ENCODE measurements around the gene ZNF385A. TPM values are rescaled to one million over a fixed set of nuclear protein-coding genes. Genes with fewer than 3 reads are reported as not detected.

Gene ZNF385A
- total and polyA plus RNA-seq, 2 of the 8 experiments (the other 6 are each of a cell fraction or from before 2014, with no cell fraction given), result 5.2 to 14.3 TPM

DNA sequence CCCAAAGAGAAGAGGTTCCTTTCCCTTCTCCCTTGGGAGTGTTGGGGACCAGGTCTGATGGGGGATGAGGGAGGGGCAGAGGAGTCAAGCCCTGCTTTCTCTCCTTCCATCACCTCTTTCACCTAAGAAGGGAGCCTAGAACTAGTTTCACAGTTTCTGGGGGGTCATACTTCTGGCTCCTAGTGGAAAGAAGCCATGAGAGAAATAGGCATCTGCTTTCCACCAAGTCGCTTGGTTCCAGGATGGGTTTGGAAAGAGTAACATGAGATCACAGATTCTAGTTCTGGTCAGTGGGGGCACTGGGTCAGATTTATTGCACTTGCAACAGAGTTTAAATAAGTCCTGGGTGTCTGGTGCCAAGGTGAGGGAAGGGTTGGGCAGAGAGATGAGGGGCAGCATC lies 10.5 kb upstream of the ZNF385A start:
- Histone ChIP-seq H3K36me3 (ENCODE audit: control insufficient read depth in 2 of 4, insufficient read depth in 4 of 4, low read length in 3 of 4) (peaks cover 3 to 9% (median 7%) of the 10 kb centered on the region in 4 experiments; a peak in 4 of 8 replicates), H4K5ac (ENCODE audit: insufficient read length, low read depth, low read length) (no peak overlapping the region), H3K27ac (ENCODE audit: low read depth, low read length) (no peak overlapping the region), H3K4me2 (ENCODE audit: insufficient read depth in 1 of 2, low read depth in 2 of 2, low read length in 2 of 2) (no peak overlapping the region), H3K23me2 (ENCODE audit: low read depth, low read length) (peaks cover 7% of the 10 kb centered on the region; the same call in 1 of the 2 replicates), H4K91ac (replicated peaks; ENCODE audit: insufficient read length, low read length) (no peak overlapping the region), H4K8ac (ENCODE audit: extremely low read depth, insufficient read depth, low read length) (no peak overlapping the region), H3K4me1 (replicated peaks in 1 of 4; ENCODE audit: control insufficient read depth in 3 of 4, insufficient read depth in 4 of 4, low read length in 3 of 4) (peaks cover 5 to 21% (median 15%) of the 10 kb centered on the region in 4 experiments), H3K4me3 (ENCODE audit: extremely low read depth in 1 of 4, insufficient read depth in 2 of 4, low read depth in 3 of 4, low read length in 4 of 4) (no peak overlapping the region), H2AFZ (ENCODE audit: low read length) (no peak overlapping the region), H3K18ac (ENCODE audit: extremely low read depth, low read length) (no peak overlapping the region), H2BK12ac (ENCODE audit: low read depth, low read length) (no peak overlapping the region), H3K14ac (ENCODE audit: insufficient read length) (no peak overlapping the region), H3K9me3 (ENCODE audit: insufficient read depth in 2 of 2, low read depth in 1 of 2, low read length in 1 of 2) (no peaks in the 10 kb centered on the region), H3K79me2 (ENCODE audit: control insufficient read depth in 1 of 2, insufficient read depth in 2 of 2, low read length in 2 of 2) (no peaks in the 10 kb centered on the region), H2BK5ac (ENCODE audit: low read depth, low read length) (no peak overlapping the region), H3K79me1 (ENCODE audit: low read depth, low read length) (no peaks in the 10 kb centered on the region), H3K23ac (ENCODE audit: insufficient read length) (no peak overlapping the region), H2BK15ac (ENCODE audit: low read length) (no peak overlapping the region), H2BK120ac (replicated peaks; ENCODE audit: low read depth, low read length) (no peak overlapping the region), H2BK20ac (ENCODE audit: low read length) (no peak overlapping the region), H3K9ac (replicated peaks in 1 of 4; ENCODE audit: extremely low read depth in 1 of 4, low read depth in 3 of 4, low read length in 3 of 4) (no peak overlapping the region), H3K27me3 (replicated peaks in 1 of 4; ENCODE audit: control insufficient read depth in 3 of 4, extremely low read depth in 1 of 4, insufficient read depth in 3 of 4, low read length in 3 of 4) (peaks cover 0 to 4% (median 0%) of the 10 kb centered on the region in 4 experiments; a peak in 2 of 7 replicates), H2AK5ac (ENCODE audit: low read depth, low read length) (no peak overlapping the region), H3K56ac (replicated peaks; ENCODE audit: insufficient read length, low read depth, low read length) (no peak overlapping the region), H3K4ac (replicated peaks; ENCODE audit: insufficient read length, low read depth, low read length) (no peak overlapping the region), H4K20me1 (replicated peaks in 1 of 2; ENCODE audit: control insufficient read depth in 1 of 2, insufficient read depth in 2 of 2, low read length in 2 of 2) (peaks cover 0 to 2% of the 10 kb centered on the region in 2 experiments)
- POLR2A ChIA-PET (ENCODE audit: partially characterized antibody), result no interaction called here
- 81% methylated on average over 1 of the region's 1 CpG; no CpG with 5 or more reads in 1 of the 2 experiments for WGBS, 2 experiments (ENCODE audit: extremely low coverage in 1 of 2, insufficient coverage in 1 of 2, insufficient read length in 1 of 2, insufficient replicate concordance in 2 of 2, low coverage in 1 of 2, low lambda C conversion rate in 2 of 2, missing lambda C conversion rate in 1 of 2)
- no peak for DNase-seq (ENCODE audit: low read depth in 1 of 2, low spot score in 2 of 2)
- CTCF ChIA-PET (ENCODE audit: partially characterized antibody), result interaction anchor here (1.4 to 12.3 kb wide), 5 partner anchors 9 to 41 kb away, joined by 6 to 742 read pairs (median 168); partner anchors contain the start of genes ITGA5 and ZNF385A
- no peak for FAIRE-seq
- TF ChIP-seq TEAD4 (IDR thresholded peaks at IDR 0.05; ENCODE audit: low read depth, low read length) (no peak), SUZ12 (IDR thresholded peaks at IDR 0.05; ENCODE audit: low read length) (no peak), SIN3A (conservative IDR thresholded peaks at IDR 0.05 in 1 of 2, IDR thresholded peaks at IDR 0.05 in 1 of 2; ENCODE audit: low read depth in 1 of 2, low read length in 2 of 2) (no peak), CREB1 (IDR thresholded peaks at IDR 0.05) (no peak)
